Activated naive CD4-positive, alpha-beta T cell treated with anti-CD3 and anti-CD28 coated beads for 36 hours (primary cell): ENCODE results near the gene C4orf17. TPM values are rescaled to one million over a fixed set of nuclear protein-coding genes. Genes with fewer than 3 reads are reported as not detected.
"Not testable (repeated sequence)": the region's sequence is repeated elsewhere in the genome, so short reads cannot be mapped to it uniquely, and the experiment has no call there.

Experiments used
- CTCF ChIA-PET: fragments of 350-600 bp; sonication (Branson Sonifier 250); formaldehyde crosslinking; loops from one replicate; lab custom pipeline; 2021; ENCODE audit warnings: antibody characterized with exemption; lab: Charles Lee
- DNase-seq: peaks from one replicate; pipeline ENCODE4 v3.0.0-alpha.2; 2020
- H3K27ac Mint-ChIP-seq: one replicate; pipeline ENCODE4 v1.8.0; 2021; ENCODE audit warnings: mild to moderate bottlenecking, mixed read lengths
- H3K27me3 Mint-ChIP-seq: one replicate; pipeline ENCODE4 v1.8.0; 2021; ENCODE audit warnings: low read depth, mixed read lengths
- H3K36me3 Mint-ChIP-seq: one replicate; pipeline ENCODE4 v1.8.0; 2021; ENCODE audit warnings: low read depth, mixed read lengths
- H3K4me1 Mint-ChIP-seq: one replicate; pipeline ENCODE4 v1.8.0; 2021; ENCODE audit warnings: low read depth, mixed read lengths
- H3K4me3 Mint-ChIP-seq: one replicate; pipeline ENCODE4 v1.8.0; 2021; ENCODE audit warnings: mild to moderate bottlenecking, moderate library complexity, mixed read lengths
- H3K9me3 Mint-ChIP-seq: one replicate; pipeline ENCODE4 v1.8.0; 2021; ENCODE audit warnings: mixed read lengths
- intact Hi-C: fragments of 100-400 bp; cut with micrococcal nuclease; formaldehyde crosslinking; loops from one replicate; pipeline ENCODE4 v1.15.1; 2023
- total RNA-seq, 2 experiments: library from RNA; stranded (reverse); gene quantifications; one replicate each; pipeline ENCODE4 v1.2.3, GENCODE V29; 2021

Gene C4orf17
- total RNA-seq, 2 experiments from 2014 or later, result not detected

- intact Hi-C loops, result no loop called here
- Mint-ChIP-seq H3K4me1 (no peaks in the 10 kb centered on the region), H3K4me3 (no peak overlapping the region), H3K9me3 (peaks cover 41% of the 10 kb centered on the region), H3K27ac (no peak overlapping the region), H3K27me3 (no peaks in the 10 kb centered on the region), H3K36me3 (peaks cover 10% of the 10 kb centered on the region)
- no peak for DNase-seq
- CTCF ChIA-PET, result interaction anchor here (0.9 kb wide), 1 partner anchor 27 kb away, joined by 3 read pairs; no protein-coding TSS in a partner anchor
These were observed 20.5 kb upstream of the C4orf17 start for GRCh38 chr4:99490286-99490685.

GRCh38 chr4:99504804-99505502 lies 5.9 kb upstream of the C4orf17 start:
- peaks cover 49% of the 10 kb centered on the region for H3K4me1 Mint-ChIP-seq
- intact Hi-C loops, result loop anchor here (5.0 kb wide), 7 partner anchors 387 to 1243 kb away; partner anchors contain the start of genes DNAJB14, LAMTOR3 and RAP1GDS1
- no peak overlapping the region for H3K27ac Mint-ChIP-seq
- no peaks in the 10 kb centered on the region for H3K27me3 Mint-ChIP-seq
- no peak overlapping the region for H3K4me3 Mint-ChIP-seq
- no peak for DNase-seq
- H3K9me3 Mint-ChIP-seq, result no peaks in the 10 kb centered on the region
- CTCF ChIA-PET, result interaction anchor here (0.6 to 0.7 kb wide), 2 partner anchors 483 to 522 kb away, joined by 3 to 4 read pairs; no protein-coding TSS in a partner anchor
- H3K36me3 Mint-ChIP-seq, result no peaks in the 10 kb centered on the region

DNA sequence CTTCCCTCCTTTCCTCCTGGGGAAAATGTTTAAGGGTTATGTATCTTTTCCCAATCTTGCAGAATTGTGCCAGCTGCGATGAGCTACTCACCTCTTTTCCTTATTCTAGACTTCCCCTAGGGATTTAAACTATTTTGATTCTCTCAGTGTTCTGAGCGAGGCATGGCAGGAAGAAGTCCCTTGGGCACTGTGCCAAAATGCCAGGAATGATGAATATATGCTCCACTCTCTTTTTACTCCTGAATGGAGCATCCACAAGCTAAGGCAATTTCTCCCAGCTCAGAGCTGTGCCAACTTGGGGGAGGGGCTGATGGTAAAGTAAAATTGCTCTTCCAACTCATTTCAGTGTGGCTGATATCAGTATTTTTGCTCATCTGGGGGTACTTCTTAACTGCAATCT lies 4.0 kb upstream of the C4orf17 start:
- H3K9me3 Mint-ChIP-seq, result no peaks in the 10 kb centered on the region
- intact Hi-C loops, result loop anchor here (1.0 to 5.0 kb wide), 16 partner anchors 57 to 1244 kb away; partner anchors contain the start of genes ADH5, DAPP1, DNAJB14 and LAMTOR3
- peaks cover 49% of the 10 kb centered on the region for H3K4me1 Mint-ChIP-seq
- no peak for DNase-seq
- H3K27me3 Mint-ChIP-seq, result no peaks in the 10 kb centered on the region
- no peak overlapping the region for H3K4me3 Mint-ChIP-seq
- CTCF ChIA-PET, result no interaction called here
- H3K36me3 Mint-ChIP-seq, result no peaks in the 10 kb centered on the region
- no peak overlapping the region for H3K27ac Mint-ChIP-seq

- CTCF ChIA-PET, result interaction anchor here (0.8 kb wide), 1 partner anchor 62 kb away, joined by 3 read pairs; no protein-coding TSS in a partner anchor
- no peak for DNase-seq
These were observed 3.5 kb upstream of the C4orf17 start for GRCh38 chr4:99507349-99507748.

DNA sequence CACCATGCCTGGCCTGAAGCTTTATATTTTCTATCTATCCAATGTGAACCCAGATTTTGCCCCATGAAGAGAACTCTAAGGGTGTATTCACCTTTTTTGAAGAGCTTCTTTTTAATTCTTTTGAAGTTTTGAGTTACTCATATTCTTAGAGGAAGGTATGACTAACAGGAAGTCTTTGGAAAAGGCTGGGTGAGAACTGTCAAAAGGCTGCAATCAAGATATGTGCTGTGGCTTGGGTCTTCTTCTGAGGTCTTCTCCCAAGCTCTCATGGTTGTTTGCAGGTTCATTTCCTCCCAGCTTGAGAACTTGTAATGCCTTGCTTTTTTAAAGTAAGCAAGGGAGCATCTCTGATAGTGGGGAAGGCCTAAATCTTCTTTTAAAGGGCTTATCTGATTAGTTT lies 3.1 kb upstream of the C4orf17 start:
- Mint-ChIP-seq H3K27ac (peak overlapping the region; percentile 72), H3K27me3 (no peaks in the 10 kb centered on the region), H3K4me1 (peaks cover 49% of the 10 kb centered on the region), H3K4me3 (no peak overlapping the region), H3K36me3 (no peaks in the 10 kb centered on the region), H3K9me3 (no peaks in the 10 kb centered on the region)
- peak; percentile 55 for DNase-seq
- intact Hi-C loops, result loop anchor here (1.0 to 5.0 kb wide), 16 partner anchors 56 to 1245 kb away; partner anchors contain the start of genes ADH5, DAPP1, DNAJB14 and LAMTOR3
- CTCF ChIA-PET, result interaction anchor here (0.8 kb wide), 1 partner anchor 62 kb away, joined by 3 read pairs; no protein-coding TSS in a partner anchor

More at GRCh38 chr4:99507349-99507748, 3.5 kb upstream of the C4orf17 start:
- intact Hi-C loops, result loop anchor here (1.0 to 5.0 kb wide), 16 partner anchors 56 to 1245 kb away; partner anchors contain the start of genes ADH5, DAPP1, DNAJB14 and LAMTOR3
- H3K9me3 Mint-ChIP-seq, result no peaks in the 10 kb centered on the region
- no peak overlapping the region for H3K4me3 Mint-ChIP-seq
- peak overlapping the region; percentile 72 for H3K27ac Mint-ChIP-seq
- no peaks in the 10 kb centered on the region for H3K27me3 Mint-ChIP-seq
- H3K36me3 Mint-ChIP-seq, result no peaks in the 10 kb centered on the region
- H3K4me1 Mint-ChIP-seq, result peaks cover 49% of the 10 kb centered on the region

DNA sequence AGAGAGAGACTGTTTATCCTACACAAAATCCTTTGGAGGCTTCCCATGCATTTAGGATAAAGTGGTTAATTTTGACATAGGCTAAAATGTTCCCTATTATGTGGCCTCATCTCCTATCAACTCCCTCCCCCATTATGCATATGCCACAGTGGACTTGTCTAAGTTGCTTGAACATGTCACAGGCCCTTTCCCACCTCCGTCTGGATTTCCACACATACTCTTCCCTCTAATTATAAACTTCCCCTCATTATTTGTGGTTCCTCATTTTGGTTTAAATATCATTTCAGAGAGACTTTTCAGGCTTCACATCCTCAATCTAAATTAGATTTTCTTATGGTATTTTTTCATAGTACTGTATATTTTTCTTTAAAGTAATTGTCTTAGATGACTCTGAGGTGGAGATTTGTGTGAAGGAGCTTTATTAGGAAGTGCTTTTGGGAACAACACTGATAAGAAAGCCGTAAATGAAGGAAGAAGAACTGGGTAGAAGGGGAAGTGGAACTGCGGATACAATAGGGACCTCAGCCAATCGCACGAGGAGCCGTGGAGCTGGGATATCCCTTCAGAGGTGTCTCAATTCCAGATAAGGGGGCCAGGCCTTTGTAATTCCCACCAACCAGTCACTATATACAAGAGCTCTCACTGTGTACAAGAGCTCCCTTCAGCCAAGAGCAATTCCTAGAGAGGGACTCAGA lies 7.9 kb downstream of the C4orf17 start:
- Mint-ChIP-seq H3K27ac (no peak overlapping the region), H3K27me3 (no peaks in the 10 kb centered on the region), H3K36me3 (no peaks in the 10 kb centered on the region), H3K9me3 (no peaks in the 10 kb centered on the region), H3K4me1 (no peaks in the 10 kb centered on the region), H3K4me3 (no peak overlapping the region)
- intact Hi-C loops, result no loop called here
- CTCF ChIA-PET, result interaction anchor here (0.6 to 1.2 kb wide), 2 partner anchors 290 to 428 kb away, joined by 3 read pairs; partner anchors contain the start of gene DNAJB14
- no peak for DNase-seq

DNA sequence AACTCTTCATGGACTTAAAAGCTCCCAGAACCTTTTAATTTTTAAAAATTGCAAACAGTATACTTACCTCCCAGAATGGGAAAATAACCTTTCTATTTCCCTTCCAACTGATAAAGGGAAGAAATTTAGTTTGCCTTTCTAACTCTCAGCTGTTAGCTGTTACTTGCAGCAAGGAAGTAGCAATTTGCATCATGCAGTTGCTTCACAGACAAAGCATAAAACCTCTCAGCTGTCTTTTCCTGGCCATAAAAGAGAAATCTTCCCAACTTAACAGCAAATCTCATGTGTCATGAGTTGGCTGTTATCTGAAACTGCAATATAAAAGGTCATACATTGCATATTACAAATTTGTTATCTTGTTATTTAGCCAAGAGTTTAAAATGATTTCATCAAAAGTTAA lies 18.4 kb downstream of the C4orf17 start:
- CTCF ChIA-PET, result interaction anchor here (1.6 kb wide), 1 partner anchor 13 kb away, joined by 4 read pairs; no protein-coding TSS in a partner anchor
- Mint-ChIP-seq H3K9me3 (peaks cover 2% of the 10 kb centered on the region), H3K27me3 (no peaks in the 10 kb centered on the region), H3K4me3 (no peak overlapping the region), H3K4me1 (no peaks in the 10 kb centered on the region), H3K27ac (no peak overlapping the region), H3K36me3 (no peaks in the 10 kb centered on the region)
- DNase-seq, result no peak
- intact Hi-C loops, result no loop called here

DNA sequence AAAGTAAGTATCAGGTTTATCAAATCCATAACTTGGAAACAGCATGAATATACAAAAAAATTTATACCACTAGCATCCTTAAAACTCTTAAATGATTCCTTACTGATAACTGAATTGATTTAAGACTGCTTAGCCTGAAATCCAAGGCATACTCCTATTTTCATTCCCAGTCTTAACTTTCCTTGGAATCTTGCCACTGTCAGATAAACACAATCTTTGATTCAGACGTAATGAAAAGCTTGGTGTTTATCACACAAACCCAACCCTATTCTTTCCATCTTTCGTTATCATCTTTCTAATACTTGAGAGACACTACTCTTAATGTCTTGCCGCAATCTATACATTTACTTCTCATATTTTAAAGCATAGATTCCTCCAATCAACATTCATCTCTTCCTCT lies 19.1 kb downstream of the C4orf17 start:
- no peak for DNase-seq
- Mint-ChIP-seq H3K27me3 (no peaks in the 10 kb centered on the region), H3K4me3 (no peak overlapping the region), H3K27ac (no peak overlapping the region), H3K9me3 (peaks cover 2% of the 10 kb centered on the region), H3K4me1 (no peaks in the 10 kb centered on the region), H3K36me3 (no peaks in the 10 kb centered on the region)
- CTCF ChIA-PET, result interaction anchor here (1.6 kb wide), 1 partner anchor 14 kb away, joined by 4 read pairs; no protein-coding TSS in a partner anchor
- intact Hi-C loops, result no loop called here

- H3K9me3 Mint-ChIP-seq, H3K27me3 Mint-ChIP-seq, H3K4me1 Mint-ChIP-seq, H3K27ac Mint-ChIP-seq, H3K36me3 Mint-ChIP-seq, DNase-seq, H3K4me3 Mint-ChIP-seq, intact Hi-C loops: not testable (repeated sequence)
- CTCF ChIA-PET, result interaction anchor here (0.6 kb wide), 1 partner anchor 350 kb away, joined by 3 read pairs; no protein-coding TSS in a partner anchor
These were observed 23.9 kb downstream of the C4orf17 start for GRCh38 chr4:99534699-99535098.

DNA sequence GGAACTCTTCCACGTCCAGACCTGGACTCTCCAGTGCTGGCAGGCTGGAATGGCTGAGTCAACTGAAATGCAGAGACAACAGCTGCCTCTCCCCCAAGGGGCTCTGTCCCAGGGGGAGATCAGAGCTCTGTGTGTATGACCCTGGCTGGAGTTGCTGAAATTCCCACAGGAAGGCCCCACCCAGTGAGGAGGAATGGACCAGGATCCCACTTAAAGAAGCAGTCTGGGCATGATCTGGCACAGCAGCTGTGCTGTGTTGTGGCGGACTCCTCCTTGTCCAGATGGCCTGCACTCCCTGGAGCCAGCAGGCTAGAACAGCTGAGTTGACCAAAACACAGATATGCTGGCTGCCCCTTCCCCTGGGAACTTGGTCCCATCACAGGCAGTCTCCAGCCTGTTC lies 25.4 kb downstream of the C4orf17 start:
- CTCF ChIA-PET, result no interaction called here
- no peak overlapping the region for H3K27ac Mint-ChIP-seq
- no peaks in the 10 kb centered on the region for H3K27me3 Mint-ChIP-seq
- H3K9me3 Mint-ChIP-seq, result peaks cover 2% of the 10 kb centered on the region
- no peak for DNase-seq
- H3K4me3 Mint-ChIP-seq, result no peak overlapping the region
- H3K36me3 Mint-ChIP-seq, result no peaks in the 10 kb centered on the region
- intact Hi-C loops, result no loop called here
- no peaks in the 10 kb centered on the region for H3K4me1 Mint-ChIP-seq

GRCh38 chr4:99536848-99537247 lies 26.0 kb downstream of the C4orf17 start:
- no peak for DNase-seq
- Mint-ChIP-seq H3K9me3 (peaks cover 2% of the 10 kb centered on the region), H3K4me1 (no peaks in the 10 kb centered on the region), H3K27me3 (no peaks in the 10 kb centered on the region), H3K36me3 (no peaks in the 10 kb centered on the region), H3K4me3 (no peak overlapping the region), H3K27ac (no peak overlapping the region)
- intact Hi-C loops, result no loop called here
- CTCF ChIA-PET, result no interaction called here

- no peaks in the 10 kb centered on the region for H3K4me1 Mint-ChIP-seq
- intact Hi-C loops, result no loop called here
- no peak for DNase-seq
- H3K36me3 Mint-ChIP-seq, result no peaks in the 10 kb centered on the region
- CTCF ChIA-PET, result interaction anchor here (0.5 kb wide), 1 partner anchor 558 kb away, joined by 4 read pairs; no protein-coding TSS in a partner anchor
- H3K9me3 Mint-ChIP-seq, result peaks cover 2% of the 10 kb centered on the region
- H3K27me3 Mint-ChIP-seq, result no peaks in the 10 kb centered on the region
- no peak overlapping the region for H3K4me3 Mint-ChIP-seq
- no peak overlapping the region for H3K27ac Mint-ChIP-seq
These were observed 26.9 kb downstream of the C4orf17 start for GRCh38 chr4:99537674-99538073.
